DOHH2 (cell line): ENCODE results near the gene ATP2B2.

ENCODE experiments used
- CTCF ChIP-seq: fragments of 200-600 bp; sonication (generic); IDR thresholded peaks from one replicate; pipeline ENCODE4 v1.5.1; 2014; ENCODE audit warnings: antibody characterized with exemption, mild to moderate bottlenecking, low read depth, low read length; ENCODE audit not compliant: poor library complexity, severe bottlenecking
- EZH2phosphoT487 ChIP-seq: fragments of 200-600 bp; sonication (generic); IDR thresholded peaks from 2 replicates; pipeline ENCODE4 v1.6.1; 2017; ENCODE audit warnings: borderline replicate concordance, mild to moderate bottlenecking, antibody characterized with exemption, low read length, moderate library complexity, mixed read lengths

GRCh38 chr3:10469441-10470119 is 35.8 kb downstream of the ATP2B2 start:
- TF ChIP-seq CTCF (no peak), EZH2phosphoT487 (no peak)
